OCI-LY1 (cell line): ENCODE data around the gene MGAT4C.

Source experiments
- H2AFZ ChIP-seq: fragments of 200-600 bp; sonication (generic), shearing (Covaris generic); 2 replicates; pipeline ENCODE4 v1.6.0; 2014; ENCODE audit warnings: antibody characterized with exemption, mild to moderate bottlenecking, low read length
- H3F3A ChIP-seq: fragments of 200-600 bp; sonication (generic), shearing (Covaris generic); 2 replicates; pipeline ENCODE4 v1.6.0; 2014; ENCODE audit warnings: mild to moderate bottlenecking, antibody characterized with exemption, low read length, moderate library complexity; ENCODE audit not compliant: insufficient read depth
- H3K27ac ChIP-seq: fragments of 200-600 bp; sonication (generic); 2 replicates; pipeline ENCODE4 v1.5.1; 2014; ENCODE audit warnings: low read length, mixed run types, mild to moderate bottlenecking, low read depth; ENCODE audit not compliant: poor library complexity, severe bottlenecking
- H3K27me3 ChIP-seq: fragments of 200-600 bp; sonication (generic); 2 replicates; pipeline ENCODE4 v1.6.0; 2014; ENCODE audit warnings: antibody characterized with exemption, mild to moderate bottlenecking, low read length, moderate library complexity; ENCODE audit not compliant: insufficient read depth
- H3K36me3 ChIP-seq: fragments of 200-600 bp; sonication (generic); 2 replicates; pipeline ENCODE4 v1.6.1; 2014; ENCODE audit warnings: mild to moderate bottlenecking, antibody characterized with exemption, low read length, moderate library complexity, mixed read lengths; ENCODE audit not compliant: insufficient read depth
- H3K4me1 ChIP-seq: fragments of 200-600 bp; sonication (generic); 2 replicates; pipeline ENCODE4 v1.5.1; 2014; ENCODE audit warnings: mild to moderate bottlenecking, low read length, moderate library complexity; ENCODE audit not compliant: insufficient read depth, severe bottlenecking
- H3K4me2 ChIP-seq: fragments of 200-600 bp; sonication (generic), shearing (Covaris generic); 2 replicates; pipeline ENCODE4 v1.6.1; 2014; ENCODE audit warnings: low read length
- H3K4me3 ChIP-seq: fragments of 200-600 bp; sonication (generic); 2 replicates; pipeline ENCODE4 v1.5.1; 2014; ENCODE audit warnings: low read length, low read depth, mild to moderate bottlenecking, mixed read lengths; ENCODE audit not compliant: poor library complexity, severe bottlenecking
- H3K79me2 ChIP-seq: fragments of 200-600 bp; shearing (Covaris generic); 2 replicates; pipeline ENCODE4 v1.6.1; 2016; ENCODE audit warnings: mixed run types, low read length, mixed read lengths; ENCODE audit not compliant: insufficient read depth
- H3K9ac ChIP-seq: fragments of 200-600 bp; sonication (generic), shearing (Covaris generic); 2 replicates; pipeline ENCODE4 v1.6.1; 2014; ENCODE audit warnings: mild to moderate bottlenecking, low read length, mixed read lengths
- H3K9me2 ChIP-seq: fragments of 200-600 bp; sonication (generic), shearing (Covaris generic); 2 replicates; pipeline ENCODE4 v1.6.1; 2014; ENCODE audit warnings: low read depth, mild to moderate bottlenecking, low read length, mixed read lengths
- H3K9me3 ChIP-seq: fragments of 200-600 bp; shearing (Covaris generic); 2 replicates; pipeline ENCODE4 v1.6.1; 2014; ENCODE audit warnings: low read length, mixed read lengths
- H4K20me1 ChIP-seq: fragments of 200-600 bp; sonication (generic), shearing (Covaris generic); 2 replicates; pipeline ENCODE4 v1.6.0; 2016; ENCODE audit warnings: mild to moderate bottlenecking, low read length; ENCODE audit not compliant: insufficient read depth
- EZH2 ChIP-seq: fragments of 200-600 bp; sonication (generic), shearing (Covaris generic); IDR thresholded peaks from 2 replicates; pipeline ENCODE4 v1.8.0; 2017; ENCODE audit warnings: borderline replicate concordance, mixed run types, mild to moderate bottlenecking, antibody characterized with exemption, low read length, moderate library complexity, mixed read lengths
- TF ChIP-seq, protein P1 (sequence below): fragments of 200-600 bp; sonication (generic), shearing (Covaris generic); IDR thresholded peaks from 2 replicates; pipeline ENCODE4 v1.5.1; 2017; ENCODE audit warnings: mild to moderate bottlenecking, antibody characterized with exemption, low read length, moderate library complexity, mixed read lengths

MGAT4C gene

DNA sequence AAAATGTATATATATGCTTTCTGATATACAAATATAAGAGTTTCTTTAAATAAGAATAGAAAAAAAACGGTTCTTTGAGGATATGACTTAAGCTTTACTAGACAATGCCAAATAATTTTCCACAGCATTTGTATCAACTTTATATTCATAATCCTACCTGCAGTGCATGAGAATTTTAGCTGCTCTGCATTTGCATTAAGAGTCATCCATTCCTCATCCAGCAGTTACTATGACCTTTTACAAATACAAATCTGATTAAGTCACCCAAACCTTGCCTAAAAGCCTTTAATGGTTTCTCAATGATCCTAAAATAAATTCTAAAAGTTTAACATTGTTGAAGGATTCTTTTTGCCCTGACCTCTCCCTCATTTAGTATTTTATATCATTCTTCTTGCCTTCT lies 116.5 kb downstream of the MGAT4C start:
- no peaks in the 10 kb centered on the region for H3K27me3 ChIP-seq
- no peak overlapping the region for H3K27ac ChIP-seq
- no peaks in the 10 kb centered on the region for H3K79me2 ChIP-seq
- no peaks in the 10 kb centered on the region for H3F3A ChIP-seq
- H3K4me1 ChIP-seq: no peaks in the 10 kb centered on the region
- no peaks in the 10 kb centered on the region for H4K20me1 ChIP-seq
- TF ChIP-seq, protein P1, sequence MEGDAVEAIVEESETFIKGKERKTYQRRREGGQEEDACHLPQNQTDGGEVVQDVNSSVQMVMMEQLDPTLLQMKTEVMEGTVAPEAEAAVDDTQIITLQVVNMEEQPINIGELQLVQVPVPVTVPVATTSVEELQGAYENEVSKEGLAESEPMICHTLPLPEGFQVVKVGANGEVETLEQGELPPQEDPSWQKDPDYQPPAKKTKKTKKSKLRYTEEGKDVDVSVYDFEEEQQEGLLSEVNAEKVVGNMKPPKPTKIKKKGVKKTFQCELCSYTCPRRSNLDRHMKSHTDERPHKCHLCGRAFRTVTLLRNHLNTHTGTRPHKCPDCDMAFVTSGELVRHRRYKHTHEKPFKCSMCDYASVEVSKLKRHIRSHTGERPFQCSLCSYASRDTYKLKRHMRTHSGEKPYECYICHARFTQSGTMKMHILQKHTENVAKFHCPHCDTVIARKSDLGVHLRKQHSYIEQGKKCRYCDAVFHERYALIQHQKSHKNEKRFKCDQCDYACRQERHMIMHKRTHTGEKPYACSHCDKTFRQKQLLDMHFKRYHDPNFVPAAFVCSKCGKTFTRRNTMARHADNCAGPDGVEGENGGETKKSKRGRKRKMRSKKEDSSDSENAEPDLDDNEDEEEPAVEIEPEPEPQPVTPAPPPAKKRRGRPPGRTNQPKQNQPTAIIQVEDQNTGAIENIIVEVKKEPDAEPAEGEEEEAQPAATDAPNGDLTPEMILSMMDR: no peak
- no peak for TF ChIP-seq EZH2
- no peaks in the 10 kb centered on the region for H3K9me3 ChIP-seq
- no peaks in the 10 kb centered on the region for H3K36me3 ChIP-seq
- H3K9ac ChIP-seq: no peak overlapping the region
- H3K4me3 ChIP-seq: no peak overlapping the region
- no peaks in the 10 kb centered on the region for H3K9me2 ChIP-seq
- H2AFZ ChIP-seq: no peak overlapping the region
- H3K4me2 ChIP-seq: no peak overlapping the region

DNA sequence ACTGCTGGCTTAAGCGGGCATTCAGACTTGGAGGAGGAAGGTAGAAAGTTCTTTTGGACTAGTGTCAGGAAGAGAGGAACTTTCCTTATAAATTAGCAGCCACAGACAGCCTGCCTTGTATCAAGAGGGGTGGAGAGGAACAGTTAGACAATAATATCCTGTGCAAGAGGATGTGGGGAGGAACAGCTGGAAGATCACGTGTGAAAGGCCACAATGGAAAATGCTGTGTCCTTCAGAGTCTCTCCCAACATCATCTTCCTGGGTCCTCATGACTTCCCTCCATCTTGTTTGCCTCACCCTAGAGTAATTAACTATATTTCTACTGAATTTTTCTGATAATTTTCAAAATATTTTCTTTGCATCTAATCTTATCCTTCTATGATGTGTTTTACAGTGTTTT lies 117.4 kb downstream of the MGAT4C start:
- H3K27ac ChIP-seq: no peak overlapping the region
- H3K4me3 ChIP-seq: no peak overlapping the region
- H3K4me1 ChIP-seq: no peaks in the 10 kb centered on the region
- TF ChIP-seq, protein P1: no peak
- no peaks in the 10 kb centered on the region for H3K9me3 ChIP-seq
- H3K36me3 ChIP-seq: no peaks in the 10 kb centered on the region
- H3F3A ChIP-seq: no peaks in the 10 kb centered on the region
- H3K27me3 ChIP-seq: no peaks in the 10 kb centered on the region
- H3K79me2 ChIP-seq: no peaks in the 10 kb centered on the region
- H3K9ac ChIP-seq: no peak overlapping the region
- H3K4me2 ChIP-seq: no peak overlapping the region
- no peak overlapping the region for H2AFZ ChIP-seq
- no peaks in the 10 kb centered on the region for H4K20me1 ChIP-seq
- H3K9me2 ChIP-seq: no peaks in the 10 kb centered on the region

DNA sequence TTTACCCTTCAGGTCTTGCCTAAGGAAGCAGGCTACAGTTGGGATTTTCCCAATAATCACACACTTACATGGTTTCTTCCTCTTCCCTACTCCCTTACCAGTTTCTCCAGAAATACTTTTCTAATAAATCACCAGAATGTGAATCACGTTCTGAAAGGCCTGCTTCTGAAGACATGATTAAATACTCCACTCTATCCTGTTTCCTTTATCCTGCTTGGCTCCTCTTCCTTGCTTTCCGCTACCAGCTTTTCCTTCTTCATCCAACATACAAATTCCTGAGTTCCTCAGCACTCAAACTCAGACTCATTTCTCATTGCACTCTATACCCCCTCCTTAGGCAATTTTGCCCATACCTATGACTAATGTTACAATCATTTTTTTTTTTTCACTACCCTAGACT lies 118.3 kb downstream of the MGAT4C start:
- Histone ChIP-seq H3K4me3 (no peak overlapping the region), H3K27ac (no peak overlapping the region), H3K9me3 (no peaks in the 10 kb centered on the region), H3K4me1 (no peaks in the 10 kb centered on the region), H3K9me2 (no peaks in the 10 kb centered on the region), H3K27me3 (no peaks in the 10 kb centered on the region), H3K36me3 (no peaks in the 10 kb centered on the region), H3K4me2 (no peak overlapping the region), H4K20me1 (no peaks in the 10 kb centered on the region), H3K9ac (no peak overlapping the region), H3K79me2 (no peaks in the 10 kb centered on the region), H3F3A (no peaks in the 10 kb centered on the region), H2AFZ (no peak overlapping the region)
- no peak for TF ChIP-seq EZH2
- TF ChIP-seq, protein P1: no peak
